Adrenal gland (tissue), 5 donors: ENCODE results near the gene DLK2.

Experiments used
- CTCF ChIP-seq, 6 experiments: fragments of 450-650 bp in 4 of 6; fragments of 200-600 bp in 2 of 6; sonication (generic) in 1 of 6; IDR thresholded peaks; 1 replicate in 5 of 6; 2 replicates in 1 of 6; pipeline versions ENCODE4 v1.5.1 to v1.8.0; 2016 to 2021; ENCODE audit warnings: antibody characterized with exemption in 6 of 6, mild to moderate bottlenecking in 2 of 6, moderate library complexity in 1 of 6
- POLR2A ChIP-seq, 2 donors: fragments of 450-650 bp; IDR thresholded peaks; one replicate each; pipeline ENCODE4 v1.6.1; 2017; ENCODE audit warnings: antibody characterized with exemption in 2 of 2, mild to moderate bottlenecking in 2 of 2, moderate library complexity in 1 of 2
- donor health status: DM: no; HTN: no; CAD: no.

GRCh38 chr6:43497129-43497396 lies 41.7 kb upstream of the DLK2 start:
- no peak for TF ChIP-seq POLR2A (IDR thresholded peaks at IDR 0.05)
- no peak for TF ChIP-seq CTCF (IDR thresholded peaks at IDR 0.05)
